Upper lobe of left lung (tissue), 4 donors: ENCODE measurements around the gene MZT2A.

Experiments used
- CTCF ChIP-seq, 6 experiments: fragments of 450-650 bp in 4 of 6; fragments of 200-600 bp in 2 of 6; sonication (generic) in 2 of 6; IDR thresholded peaks; one replicate each; pipeline ENCODE4 v1.5.1; 2016 to 2019; ENCODE audit warnings: antibody characterized with exemption in 6 of 6
- EP300 ChIP-seq, 4 donors: sonication (generic); formaldehyde crosslinking; IDR thresholded peaks; one replicate each; pipeline ENCODE4 v1.5.1; 2017; ENCODE audit warnings: antibody characterized with exemption in 4 of 4, control low read depth in 2 of 4
- POLR2AphosphoS5 ChIP-seq, 2 donors: sonication (generic); formaldehyde crosslinking; IDR thresholded peaks; one replicate each; pipeline ENCODE4 v1.5.1; 2017; ENCODE audit warnings: antibody characterized with exemption in 2 of 2

- TF ChIP-seq CTCF (IDR thresholded peaks at IDR 0.05) (no peak), POLR2AphosphoS5 (IDR thresholded peaks at IDR 0.05) (no peak), EP300 (IDR thresholded peaks at IDR 0.05) (no peak)
These were observed 28.3 kb upstream of the MZT2A start for GRCh38 chr2:131520526-131520925.
